Endothelial cell of umbilical vein (primary cell): ENCODE data around the gene BABAM2. TPM values are rescaled to one million over a fixed set of nuclear protein-coding genes. Genes with fewer than 3 reads are reported as not detected.

ENCODE experiments used
- BruUV-seq: library from RNA; stranded (reverse); fragments of 400-500 nt; replicated peaks from 2 replicates; lab custom pipeline; 2021; lab: Mats Ljungman, UMichigan
- CTCF ChIA-PET: fragments of 300-600, 350-600 bp; sonication (Branson Sonifier 250); formaldehyde crosslinking; loops from one replicate; lab custom pipeline; 2021; ENCODE audit warnings: antibody characterized with exemption, inconsistent platforms; lab: Charles Lee
- POLR2A ChIA-PET: fragments of 300-600, 350-600 bp; sonication (Branson Sonifier 250); formaldehyde crosslinking; loops from one replicate; lab custom pipeline; 2021; ENCODE audit warnings: antibody characterized with exemption, inconsistent platforms; lab: Charles Lee
- DNase-seq: peaks from one replicate; pipeline ENCODE4 v3.0.0-alpha.2; 2011; ENCODE audit warnings: low read depth, low spot score
- FAIRE-seq: peaks from 2 replicates; lab custom pipeline; 2011; peaks lifted over from hg19 to GRCh38; lab: Jason Lieb, UNC
- H2AFZ ChIP-seq: 2 replicates; pipeline ENCODE4 v1.6.0; 2012; ENCODE audit warnings: low read depth, low read length, control low read depth, inconsistent platforms
- H3K27ac ChIP-seq: 2 replicates; pipeline ENCODE4 v1.5.1; 2011; ENCODE audit warnings: low read depth, mild to moderate bottlenecking, control low read depth, low read length, moderate library complexity; ENCODE audit not compliant: insufficient read depth
- H3K27me3 ChIP-seq, 2 experiments: 2 replicates each; pipeline versions ENCODE4 v1.6.0 to v1.6.1; 2011; ENCODE audit warnings: low read length in 2 of 2, mixed read lengths in 1 of 2; ENCODE audit not compliant: control insufficient read depth in 2 of 2, insufficient read depth in 2 of 2
- H3K36me3 ChIP-seq, 2 experiments: 2 replicates in 1 of 2; 3 replicates in 1 of 2; pipeline ENCODE4 v1.5.1; 2011; ENCODE audit warnings: low read length in 2 of 2, mild to moderate bottlenecking in 1 of 2, moderate library complexity in 1 of 2; ENCODE audit not compliant: control insufficient read depth in 2 of 2, insufficient read depth in 2 of 2; ENCODE audit errors: extremely low read depth in 1 of 2
- H3K4me1 ChIP-seq: 3 replicates; pipeline ENCODE4 v1.5.1; 2011; ENCODE audit warnings: mild to moderate bottlenecking, low read length; ENCODE audit not compliant: control insufficient read depth, insufficient read depth; ENCODE audit errors: extremely low read depth
- H3K4me2 ChIP-seq: 2 replicates; pipeline ENCODE4 v1.6.1; 2011; ENCODE audit warnings: low read length, control low read depth, mixed read lengths; ENCODE audit not compliant: insufficient read depth
- H3K4me3 ChIP-seq, 3 experiments: fragments of 200-600 bp in 1 of 3; sonication (generic), shearing (Covaris generic) in 1 of 3; replicated peaks in 1 of 3; 2 replicates each; pipeline ENCODE4 v1.5.1; 2011 to 2016; ENCODE audit warnings: control low read depth in 3 of 3, low read length in 3 of 3, mild to moderate bottlenecking in 2 of 3, inconsistent platforms in 1 of 3, low read depth in 1 of 3, moderate library complexity in 1 of 3; ENCODE audit not compliant: insufficient read depth in 1 of 3
- H3K79me2 ChIP-seq: 2 replicates; pipeline ENCODE4 v1.6.0; 2012; ENCODE audit warnings: low read length, inconsistent platforms; ENCODE audit not compliant: control insufficient read depth, insufficient read depth
- H3K9ac ChIP-seq: replicated peaks from 2 replicates; pipeline ENCODE3; 2011; ENCODE audit warnings: low read length, control low read depth; ENCODE audit not compliant: insufficient read depth; ENCODE audit errors: extremely low read depth
- H3K9me1 ChIP-seq: replicated peaks from 3 replicates; pipeline ENCODE4 v1.6.0; 2011; ENCODE audit warnings: mild to moderate bottlenecking, low read length; ENCODE audit not compliant: control insufficient read depth, insufficient read depth; ENCODE audit errors: extremely low read depth
- H3K9me3 ChIP-seq: replicated peaks from 2 replicates; pipeline ENCODE4 v1.5.1; 2012; ENCODE audit warnings: low read length, inconsistent platforms; ENCODE audit not compliant: control insufficient read depth, insufficient read depth
- H4K20me1 ChIP-seq: replicated peaks from 2 replicates; pipeline ENCODE3; 2011; ENCODE audit warnings: mild to moderate bottlenecking, low read length; ENCODE audit not compliant: control insufficient read depth, insufficient read depth; ENCODE audit errors: extremely low read depth
- CTCF ChIP-seq, 2 donors: IDR thresholded peaks; 1 replicate in 1 of 2; 2 replicates in 1 of 2; pipeline ENCODE4 v1.5.1; 2011; ENCODE audit warnings: low read length in 2 of 2, mild to moderate bottlenecking in 2 of 2, moderate library complexity in 2 of 2, control low read depth in 1 of 2, inconsistent platforms in 1 of 2, low read depth in 1 of 2; ENCODE audit not compliant: insufficient read depth in 1 of 2; ENCODE audit errors: extremely low read depth in 1 of 2
- EZH2 ChIP-seq: IDR thresholded peaks from 2 replicates; pipeline ENCODE4 v1.6.1; 2012; ENCODE audit warnings: borderline replicate concordance, low read depth, mild to moderate bottlenecking, moderate library complexity, low read length, inconsistent platforms; ENCODE audit not compliant: severe bottlenecking
- FOS ChIP-seq: IDR thresholded peaks from 2 replicates; pipeline ENCODE4 v1.6.1; 2011; ENCODE audit warnings: mild to moderate bottlenecking, low read length, moderate library complexity, borderline replicate concordance; ENCODE audit not compliant: insufficient read depth
- GATA2 ChIP-seq: IDR thresholded peaks from 2 replicates; pipeline ENCODE4 v1.7.0; 2011; ENCODE audit warnings: low read depth, mild to moderate bottlenecking, moderate library complexity, mixed read lengths, low read length; ENCODE audit not compliant: insufficient read length, insufficient read depth
- JUN ChIP-seq: IDR thresholded peaks from 2 replicates; pipeline ENCODE4 v1.6.1; 2011; ENCODE audit warnings: borderline replicate concordance, low read depth; ENCODE audit not compliant: insufficient read length, insufficient read depth
- MAX ChIP-seq: IDR thresholded peaks from 2 replicates; pipeline ENCODE4 v1.6.1; 2011; ENCODE audit not compliant: insufficient read depth, insufficient read length
- MYC ChIP-seq: IDR thresholded peaks from one replicate; pipeline ENCODE4 v1.6.1; 2011; ENCODE audit warnings: mild to moderate bottlenecking, low read depth, low read length
- POLR2A ChIP-seq: IDR thresholded peaks from 2 replicates; pipeline ENCODE4 v1.6.1; 2012; ENCODE audit warnings: low read depth, mild to moderate bottlenecking, control low read depth, low read length
- POLR2AphosphoS5 ChIP-seq: IDR thresholded peaks from 2 replicates; pipeline ENCODE4 v1.6.1; 2012; ENCODE audit warnings: low read depth, mild to moderate bottlenecking, control low read depth, low read length, moderate library complexity; ENCODE audit not compliant: insufficient read depth
- dilution Hi-C: fragments of 300-500 bp; cut with MboI; formaldehyde crosslinking; loops from one replicate; pipeline ENCODE4 v1.15.0; 2019; ENCODE audit warnings: low sequenced_read_pairs; ENCODE audit not compliant: extremely low pct_ligation_motif_present
- intact Hi-C: fragments of 100-400 bp; cut with micrococcal nuclease; formaldehyde crosslinking; loops from one replicate; pipeline ENCODE4 v1.10.0; 2022
- polyA plus RNA-seq, 4 experiments: library from polyadenylated mRNA; depleted of rRNA in 3 of 4; stranded (reverse) in 3 of 4; unstranded in 1 of 4; fragments of >200 nt; gene quantifications; 2 replicates each; pipeline versions ENCODE4 v1.2.1 to v1.2.3, GENCODE V29; 2011 to 2012; ENCODE audit warnings: missing spikeins in 1 of 4
- total RNA-seq: library from RNA; stranded (reverse); gene quantifications from 2 replicates; pipeline ENCODE4 v1.2.3, GENCODE V29; 2021

BABAM2 gene
- total and polyA plus RNA-seq, 2 donors (not counting 3 experiments of a cell fraction or from before 2014, with no cell fraction given) = 19.9 to 27.6 TPM

GRCh38 chr2:28199995-28200679 is 309.6 kb downstream of the BABAM2 start:
- no peaks in the 10 kb centered on the region for H3K9me1 ChIP-seq
- FAIRE-seq = no peak
- H3K9ac ChIP-seq = no peak overlapping the region
- no peaks in the 10 kb centered on the region for H3K9me3 ChIP-seq
- no peak overlapping the region for H3K4me2 ChIP-seq
- no peaks in the 10 kb centered on the region for H3K79me2 ChIP-seq
- H3K27me3 ChIP-seq = no peaks in the 10 kb centered on the region
- no peaks in the 10 kb centered on the region for H3K4me1 ChIP-seq
- H4K20me1 ChIP-seq = no peaks in the 10 kb centered on the region
- intact Hi-C loops (no loop called here), dilution Hi-C loops (no loop called here)
- BruUV-seq = no TSS peak
- no peak overlapping the region for H2AFZ ChIP-seq
- no peak for DNase-seq
- no peak overlapping the region for H3K4me3 ChIP-seq
- no peaks in the 10 kb centered on the region for H3K36me3 ChIP-seq
- TF ChIP-seq MAX = no peak
- H3K27ac ChIP-seq = no peak overlapping the region
- CTCF ChIA-PET = no interaction called here
- POLR2A ChIA-PET = no interaction called here

- no peak overlapping the region for H2AFZ ChIP-seq
- TF ChIP-seq GATA2 (no peak), MAX (no peak), FOS (no peak), CTCF (IDR thresholded peaks at IDR 0.05; ENCODE audit: extremely low read depth in 1 of 2, insufficient read depth in 1 of 2, low read depth in 1 of 2, low read length in 2 of 2) (no peak), EZH2 (no peak), JUN (no peak), MYC (no peak), POLR2AphosphoS5 (no peak), POLR2A (no peak)
- no peaks in the 10 kb centered on the region for H4K20me1 ChIP-seq
- intact Hi-C loops (no loop called here), dilution Hi-C loops (no loop called here)
- H3K36me3 ChIP-seq = no peaks in the 10 kb centered on the region
- H3K9me1 ChIP-seq = no peaks in the 10 kb centered on the region
- BruUV-seq = no TSS peak
- FAIRE-seq (no peak), DNase-seq (no peak)
- no peak overlapping the region for H3K27ac ChIP-seq
- H3K4me2 ChIP-seq = no peak overlapping the region
- H3K4me1 ChIP-seq = no peaks in the 10 kb centered on the region
- H3K27me3 ChIP-seq = no peaks in the 10 kb centered on the region
- no peak overlapping the region for H3K4me3 ChIP-seq
- H3K9ac ChIP-seq = no peak overlapping the region
- no peaks in the 10 kb centered on the region for H3K79me2 ChIP-seq
- POLR2A ChIA-PET = no interaction called here
- CTCF ChIA-PET = interaction anchor here (1.3 kb wide), 1 partner anchor 100 kb away, joined by 4 read pairs; no protein-coding TSS in a partner anchor
- H3K9me3 ChIP-seq = no peaks in the 10 kb centered on the region
Observed at GRCh38 chr2:28201671-28202180, 311.2 kb downstream of the BABAM2 start.
